HFFc6 (cell line): Measurements from ENCODE around the gene ZFYVE28. TPM values are rescaled to one million over a fixed set of nuclear protein-coding genes. Genes with fewer than 3 reads are reported as not detected.

Source experiments
- DNase-seq: peaks from one replicate; pipeline ENCODE4 v3.0.0-alpha.2; 2018
- H3K27ac Mint-ChIP-seq: 2 replicates; pipeline ENCODE4 v1.8.0; 2020; ENCODE audit warnings: mild to moderate bottlenecking, mixed read lengths
- H3K27me3 Mint-ChIP-seq: 2 replicates; pipeline ENCODE4 v1.8.0; 2021; ENCODE audit warnings: mild to moderate bottlenecking, moderate library complexity, mixed read lengths; ENCODE audit not compliant: insufficient read depth
- H3K36me3 Mint-ChIP-seq: 2 replicates; pipeline ENCODE4 v1.8.0; 2021; ENCODE audit warnings: low read depth, mixed read lengths
- H3K4me1 Mint-ChIP-seq: 2 replicates; pipeline ENCODE4 v1.8.0; 2020; ENCODE audit warnings: low read depth, mixed read lengths
- H3K4me3 Mint-ChIP-seq: 2 replicates; pipeline ENCODE4 v1.8.0; 2020; ENCODE audit warnings: mild to moderate bottlenecking, moderate library complexity, mixed read lengths
- H3K9me3 Mint-ChIP-seq: 2 replicates; pipeline ENCODE4 v1.8.0; 2020; ENCODE audit warnings: mild to moderate bottlenecking, mixed read lengths
- CTCF ChIP-seq: fragments of 200-600 bp; sonication (generic); IDR thresholded peaks from 2 replicates; pipeline ENCODE4 v1.5.0; 2021; ENCODE audit warnings: antibody characterized with exemption, mild to moderate bottlenecking
- total RNA-seq, 6 experiments: library from RNA; stranded (reverse); fragmentation: NEBNext Ultra II Directional; extraction: Animal tissue kit (Norgen Biotek cat#: 25700); gene quantifications; 2 replicates in 1 of 6; 3 replicates in 5 of 6; pipeline ENCODE4 v1.2.3, GENCODE V29; 2021

ZFYVE28 gene
- total RNA-seq, 6 experiments from 2014 or later = 1.8 to 5.4 (median 2.2) TPM

- peaks cover 2% of the 10 kb centered on the region for H3K27me3 Mint-ChIP-seq
- H3K36me3 Mint-ChIP-seq = no peaks in the 10 kb centered on the region
- peaks cover 8% of the 10 kb centered on the region for H3K4me1 Mint-ChIP-seq
- DNase-seq = no peak
- no peak overlapping the region for H3K4me3 Mint-ChIP-seq
- no peak for TF ChIP-seq CTCF
- H3K9me3 Mint-ChIP-seq = no peaks in the 10 kb centered on the region
- H3K27ac Mint-ChIP-seq = no peak overlapping the region
These were observed 151.6 kb downstream of the ZFYVE28 start for GRCh38 chr4:2266821-2267220.

DNA sequence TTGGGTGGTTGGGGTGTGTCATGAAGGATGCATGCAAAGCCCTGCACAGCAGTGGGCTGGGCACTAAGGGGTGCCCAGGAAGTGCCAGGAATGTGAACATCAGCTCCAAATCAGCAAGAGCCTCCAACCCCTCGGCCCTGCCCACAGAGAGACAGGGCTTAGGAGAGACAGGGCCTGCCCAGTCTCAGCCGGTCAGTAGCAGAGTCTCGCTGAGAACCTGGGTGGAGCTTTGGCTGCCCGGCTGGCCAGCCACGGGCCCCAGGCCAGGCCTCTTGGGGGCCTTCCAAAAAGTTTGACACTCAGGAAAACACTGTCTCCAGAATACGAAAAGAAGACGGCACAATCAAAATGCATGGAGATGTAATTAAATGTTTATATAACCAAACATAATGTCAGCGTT, 152.3 kb downstream of the ZFYVE28 start:
- peaks cover 8% of the 10 kb centered on the region for H3K4me1 Mint-ChIP-seq
- no peaks in the 10 kb centered on the region for H3K9me3 Mint-ChIP-seq
- no peak for DNase-seq
- 0 out of 2 replicates have a peak overlapping the region, but pooled peaks have one; percentile 12 for H3K4me3 Mint-ChIP-seq
- no peak for TF ChIP-seq CTCF
- peaks cover 2% of the 10 kb centered on the region for H3K27me3 Mint-ChIP-seq
- H3K36me3 Mint-ChIP-seq = no peaks in the 10 kb centered on the region
- H3K27ac Mint-ChIP-seq = peak overlapping the region; percentile 34

- Mint-ChIP-seq H3K36me3 (no peaks in the 10 kb centered on the region), H3K9me3 (no peaks in the 10 kb centered on the region), H3K27ac (no peak overlapping the region), H3K4me1 (peaks cover 9% of the 10 kb centered on the region), H3K4me3 (no peak overlapping the region), H3K27me3 (peaks cover 2% of the 10 kb centered on the region)
- DNase-seq = no peak
- TF ChIP-seq CTCF = peak; percentile 28; the same call in 1 of the 2 replicates
These were observed 153.0 kb downstream of the ZFYVE28 start for GRCh38 chr4:2265113-2266110.

DNA sequence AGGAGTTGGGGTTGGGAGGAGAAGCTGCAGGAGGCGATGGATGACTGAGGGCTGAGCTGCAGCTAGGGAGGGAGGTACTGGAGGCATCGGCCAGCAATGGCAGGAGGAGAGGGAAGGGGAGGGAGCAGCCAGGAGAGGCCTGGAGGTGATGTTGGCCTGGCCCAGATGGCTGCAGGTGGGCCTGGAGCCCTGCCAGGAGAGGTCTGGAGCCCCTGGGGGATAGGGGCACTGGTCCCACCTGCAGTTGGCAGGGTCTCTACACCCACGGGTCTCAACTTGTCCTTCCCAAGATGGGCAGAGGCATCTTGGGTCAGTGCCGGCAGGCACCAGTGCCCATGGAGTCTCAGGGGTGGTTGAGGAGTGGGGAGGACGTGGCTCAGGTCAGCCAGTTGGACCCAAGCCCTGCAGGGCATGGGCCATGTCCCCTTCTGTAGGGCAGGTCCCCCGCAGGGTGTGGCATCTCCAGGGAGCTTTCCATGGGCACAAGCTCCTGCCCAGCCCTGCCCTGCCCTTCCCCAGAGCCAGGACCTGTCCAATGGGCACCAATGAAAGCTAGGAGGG, 153.9 kb downstream of the ZFYVE28 start:
- Mint-ChIP-seq H3K27ac (no peak overlapping the region), H3K9me3 (no peaks in the 10 kb centered on the region), H3K4me1 (peaks cover 12% of the 10 kb centered on the region), H3K27me3 (no peaks in the 10 kb centered on the region; the same call in 1 of the 2 replicates), H3K4me3 (no peak overlapping the region), H3K36me3 (no peaks in the 10 kb centered on the region)
- DNase-seq = no peak
- no peak for TF ChIP-seq CTCF

- H3K4me1 Mint-ChIP-seq = peaks cover 12% of the 10 kb centered on the region
- H3K4me3 Mint-ChIP-seq = no peak overlapping the region
- no peaks in the 10 kb centered on the region for H3K9me3 Mint-ChIP-seq
- no peaks in the 10 kb centered on the region; the same call in 1 of the 2 replicates for H3K27me3 Mint-ChIP-seq
- no peak for DNase-seq
- H3K36me3 Mint-ChIP-seq = no peaks in the 10 kb centered on the region
- no peak; the same call in 1 of the 2 replicates for TF ChIP-seq CTCF
- no peak overlapping the region for H3K27ac Mint-ChIP-seq
These were observed 154.5 kb downstream of the ZFYVE28 start for GRCh38 chr4:2263926-2264321.
